HepG2 (cell line): ENCODE results near the gene CASKIN2. TPM values are rescaled to one million over a fixed set of nuclear protein-coding genes. Genes with fewer than 3 reads are reported as not detected.

Source experiments
- CC2D1A ChIP-seq: sonication (generic); formaldehyde crosslinking; IDR thresholded peaks from 2 replicates; pipeline ENCODE4 v1.8.1; 2023; ENCODE audit warnings: mild to moderate bottlenecking, missing genetic modification reagents
- CHCHD3 ChIP-seq: sonication (generic); formaldehyde crosslinking; IDR thresholded peaks from 2 replicates; pipeline ENCODE4 v1.8.0; 2022; ENCODE audit warnings: mild to moderate bottlenecking, missing genetic modification reagents, moderate library complexity
- ERF ChIP-seq: IDR thresholded peaks from 2 replicates; pipeline ENCODE4 v1.6.1; 2018; ENCODE audit warnings: missing biosample characterization, missing genetic modification reagents
- HDAC1 ChIP-seq: sonication (generic); formaldehyde crosslinking; IDR thresholded peaks from 2 replicates; pipeline ENCODE4 v1.5.1; 2020; ENCODE audit warnings: mild to moderate bottlenecking, missing genetic modification reagents
- NONO ChIP-seq, 2 experiments: fragments of 450-650 bp in 1 of 2; sonication (generic) in 1 of 2; formaldehyde crosslinking in 1 of 2; IDR thresholded peaks in 1 of 2; conservative IDR thresholded peaks in 1 of 2; 2 replicates each; pipeline versions ENCODE4 v1.6.1 to v1.8.0; 2017 to 2022; ENCODE audit warnings: mild to moderate bottlenecking in 1 of 2, missing genetic modification reagents in 1 of 2, moderate library complexity in 1 of 2
- ONECUT2 ChIP-seq: sonication (generic); formaldehyde crosslinking; IDR thresholded peaks from 2 replicates; pipeline ENCODE4 v1.4.0; 2020; ENCODE audit warnings: missing genetic modification reagents
- RARA ChIP-seq: IDR thresholded peaks from 2 replicates; pipeline ENCODE4 v1.6.1; 2016; ENCODE audit warnings: missing genetic modification reagents, missing compliant biosample characterization
- RBFOX2 ChIP-seq: fragments of 200-400 bp; formaldehyde crosslinking; IDR thresholded peaks from 2 replicates; pipeline ENCODE4 v1.6.1; 2017; ENCODE audit warnings: low read depth, mild to moderate bottlenecking, low read length
- REXO4 ChIP-seq: sonication (generic); formaldehyde crosslinking; IDR thresholded peaks from 2 replicates; pipeline ENCODE4 v1.8.0; 2022; ENCODE audit warnings: missing genetic modification reagents, mild to moderate bottlenecking, borderline replicate concordance
- RFXANK ChIP-seq: IDR thresholded peaks from 2 replicates; pipeline ENCODE4 v1.6.1; 2016
- SALL1 ChIP-seq: sonication (generic); formaldehyde crosslinking; IDR thresholded peaks from 2 replicates; pipeline ENCODE4 v1.8.0; 2022; ENCODE audit warnings: mild to moderate bottlenecking, missing genetic modification reagents
- TEAD2 ChIP-seq: sonication (generic); formaldehyde crosslinking; IDR thresholded peaks from 2 replicates; pipeline ENCODE4 v1.9.0; 2021; ENCODE audit warnings: missing genetic modification reagents
- ZBTB38 ChIP-seq: sonication (generic); formaldehyde crosslinking; IDR thresholded peaks from 2 replicates; pipeline ENCODE4 v1.5.1; 2020; ENCODE audit warnings: mild to moderate bottlenecking, missing genetic modification reagents
- ZFP62 ChIP-seq: sonication (generic); formaldehyde crosslinking; IDR thresholded peaks from 2 replicates; pipeline ENCODE4 v1.4.0; 2020; ENCODE audit warnings: missing genetic modification reagents
- ZKSCAN5 ChIP-seq: sonication (generic); formaldehyde crosslinking; IDR thresholded peaks from 2 replicates; pipeline ENCODE4 v1.5.1; 2020; ENCODE audit warnings: mild to moderate bottlenecking, missing genetic modification reagents
- ZNF160 ChIP-seq: sonication (generic); formaldehyde crosslinking; IDR thresholded peaks from 2 replicates; pipeline ENCODE4 v1.8.0; 2022; ENCODE audit warnings: mild to moderate bottlenecking, inconsistent platforms, missing genetic modification reagents
- ZNF264 ChIP-seq: sonication (generic); formaldehyde crosslinking; IDR thresholded peaks from 2 replicates; pipeline ENCODE4 v1.4.0; 2020; ENCODE audit warnings: missing genetic modification reagents
- ZNF607 ChIP-seq: sonication (generic); formaldehyde crosslinking; IDR thresholded peaks from 2 replicates; pipeline ENCODE4 v1.5.1; 2020; ENCODE audit warnings: missing genetic modification reagents, mild to moderate bottlenecking, borderline replicate concordance
- ZNF780A ChIP-seq: sonication (generic); formaldehyde crosslinking; IDR thresholded peaks from 2 replicates; pipeline ENCODE4 v1.8.0; 2022; ENCODE audit warnings: mild to moderate bottlenecking, missing genetic modification reagents, moderate library complexity
- polyA plus RNA-seq, 8 experiments: library from polyadenylated mRNA; depleted of rRNA in 3 of 8; stranded (reverse) in 7 of 8; unstranded in 1 of 8; fragments of >200 nt; fragmentation: Illumina TruSeq in 4 of 8; extraction: Trizol in 4 of 8; gene quantifications; 2 replicates each; pipeline versions ENCODE4 v1.2.1 to v1.2.3, GENCODE V29; 2011 to 2016; ENCODE audit warnings: low read depth in 4 of 8, missing spikeins in 1 of 8, mixed read lengths in 1 of 8; ENCODE audit not compliant: insufficient read depth in 1 of 8
- total RNA-seq, 5 experiments: library from RNA; depleted of rRNA; stranded (reverse); fragments of >200 nt; fragmentation: Illumina TruSeq; extraction: Trizol; gene quantifications; 2 replicates each; pipeline ENCODE4 v1.2.3, GENCODE V29; 2016; ENCODE audit warnings: low read depth in 1 of 5
- TF ChIP-seq, protein P1 (sequence below): IDR thresholded peaks from 2 replicates; pipeline ENCODE4 v1.6.1; 2016; ENCODE audit warnings: low read depth
- TF ChIP-seq, protein P2 (sequence below): sonication (generic); formaldehyde crosslinking; IDR thresholded peaks from 2 replicates; pipeline ENCODE4 v1.4.0; 2020; ENCODE audit warnings: missing genetic modification reagents
- TF ChIP-seq, protein P3 (sequence below): sonication (generic); formaldehyde crosslinking; IDR thresholded peaks from 2 replicates; pipeline ENCODE4 v1.9.0; 2022; ENCODE audit warnings: missing genetic modification reagents, mild to moderate bottlenecking, borderline replicate concordance

CASKIN2 gene
- total and polyA plus RNA-seq, 2 of the 13 experiments (the other 11 are each of a cell fraction or from before 2014, with no cell fraction given) = 5.2 to 7.8 TPM

DNA sequence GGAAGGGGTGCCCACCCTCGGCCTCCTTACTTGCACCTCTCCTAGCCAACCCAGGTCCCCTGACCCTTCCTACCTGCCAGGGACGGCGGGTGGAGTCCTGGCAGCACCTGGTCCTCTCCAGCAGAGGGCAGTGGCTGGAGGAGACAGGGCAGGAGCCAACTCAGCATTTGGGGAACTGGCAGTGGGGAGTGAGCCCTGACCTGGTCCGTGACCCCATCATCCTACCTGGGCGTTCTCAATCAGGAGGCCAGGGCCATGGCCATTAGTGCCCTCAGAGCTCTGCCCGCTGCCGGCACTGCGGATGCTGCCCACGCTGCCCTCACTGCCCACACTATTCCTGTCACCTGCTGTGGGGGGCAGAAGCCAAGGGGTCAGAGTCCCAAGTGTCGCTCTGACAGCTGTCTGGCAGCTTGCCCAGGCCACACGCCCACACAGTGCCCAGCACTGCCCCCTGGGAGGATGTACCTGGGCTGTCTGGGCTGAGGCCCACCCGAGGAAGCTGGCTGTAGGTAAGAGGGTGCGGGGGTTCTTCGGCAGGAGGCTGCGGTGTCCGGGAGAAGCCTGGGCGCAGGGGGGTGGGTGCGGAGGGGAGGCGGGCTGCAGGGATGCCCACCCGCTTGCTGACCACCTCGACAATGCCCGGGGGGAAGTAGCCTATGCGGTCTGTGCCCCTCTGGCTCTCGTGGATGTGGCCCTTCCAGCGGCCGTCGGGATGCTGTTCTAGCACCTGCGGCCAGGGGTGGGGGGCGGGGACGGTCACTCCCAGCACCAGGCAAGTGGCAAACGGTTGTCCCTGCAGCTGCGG, 10.8 kb downstream of the CASKIN2 start (continued):
- TF ChIP-seq RARA (CRISPR knock-in tag) = peak; percentile 39; the same call in 1 of the 2 replicates
- TF ChIP-seq, protein P1, sequence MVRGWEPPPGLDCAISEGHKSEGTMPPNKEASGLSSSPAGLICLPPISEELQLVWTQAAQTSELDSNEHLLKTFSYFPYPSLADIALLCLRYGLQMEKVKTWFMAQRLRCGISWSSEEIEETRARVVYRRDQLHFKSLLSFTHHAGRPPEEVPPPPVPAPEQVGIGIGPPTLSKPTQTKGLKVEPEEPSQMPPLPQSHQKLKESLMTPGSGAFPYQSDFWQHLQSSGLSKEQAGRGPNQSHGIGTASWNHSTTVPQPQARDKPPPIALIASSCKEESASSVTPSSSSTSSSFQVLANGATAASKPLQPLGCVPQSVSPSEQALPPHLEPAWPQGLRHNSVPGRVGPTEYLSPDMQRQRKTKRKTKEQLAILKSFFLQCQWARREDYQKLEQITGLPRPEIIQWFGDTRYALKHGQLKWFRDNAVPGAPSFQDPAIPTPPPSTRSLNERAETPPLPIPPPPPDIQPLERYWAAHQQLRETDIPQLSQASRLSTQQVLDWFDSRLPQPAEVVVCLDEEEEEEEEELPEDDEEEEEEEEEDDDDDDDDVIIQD (CRISPR knock-in tag) = peak; percentile 54; the same call in 1 of the 2 replicates
- no peak for TF ChIP-seq ZNF607 (CRISPR knock-in tag)
- no peak for TF ChIP-seq ONECUT2 (CRISPR knock-in tag)
- TF ChIP-seq NONO (IDR thresholded peaks at IDR 0.05) = no peak
- TF ChIP-seq NONO (CRISPR knock-in tag; conservative IDR thresholded peaks at IDR 0.05) = peak; percentile 20; the same call in 1 of the 2 replicates
- TF ChIP-seq ERF (CRISPR knock-in tag) = 0 out of 2 replicates have a peak, but pooled peaks have one; percentile 14
- no peak for TF ChIP-seq ZNF780A (CRISPR knock-in tag)
- TF ChIP-seq RFXANK = no peak
- TF ChIP-seq TEAD2 (CRISPR knock-in tag) = no peak
- TF ChIP-seq, protein P2, sequence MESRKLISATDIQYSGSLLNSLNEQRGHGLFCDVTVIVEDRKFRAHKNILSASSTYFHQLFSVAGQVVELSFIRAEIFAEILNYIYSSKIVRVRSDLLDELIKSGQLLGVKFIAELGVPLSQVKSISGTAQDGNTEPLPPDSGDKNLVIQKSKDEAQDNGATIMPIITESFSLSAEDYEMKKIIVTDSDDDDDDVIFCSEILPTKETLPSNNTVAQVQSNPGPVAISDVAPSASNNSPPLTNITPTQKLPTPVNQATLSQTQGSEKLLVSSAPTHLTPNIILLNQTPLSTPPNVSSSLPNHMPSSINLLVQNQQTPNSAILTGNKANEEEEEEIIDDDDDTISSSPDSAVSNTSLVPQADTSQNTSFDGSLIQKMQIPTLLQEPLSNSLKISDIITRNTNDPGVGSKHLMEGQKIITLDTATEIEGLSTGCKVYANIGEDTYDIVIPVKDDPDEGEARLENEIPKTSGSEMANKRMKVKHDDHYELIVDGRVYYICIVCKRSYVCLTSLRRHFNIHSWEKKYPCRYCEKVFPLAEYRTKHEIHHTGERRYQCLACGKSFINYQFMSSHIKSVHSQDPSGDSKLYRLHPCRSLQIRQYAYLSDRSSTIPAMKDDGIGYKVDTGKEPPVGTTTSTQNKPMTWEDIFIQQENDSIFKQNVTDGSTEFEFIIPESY (CRISPR knock-in tag) = peak; percentile 95
- 0 out of 2 replicates have a peak, but pooled peaks have one; percentile 24 for TF ChIP-seq HDAC1 (CRISPR knock-in tag)
- 0 out of 2 replicates have a peak, but pooled peaks have one; percentile 11 for TF ChIP-seq CHCHD3
- TF ChIP-seq SALL1 (CRISPR knock-in tag) = peak; percentile 50; the same call in 1 of the 2 replicates
- TF ChIP-seq REXO4 = 0 out of 2 replicates have a peak, but pooled peaks have one; percentile 28
- TF ChIP-seq ZKSCAN5 (CRISPR knock-in tag) = no peak
- TF ChIP-seq, protein P3, sequence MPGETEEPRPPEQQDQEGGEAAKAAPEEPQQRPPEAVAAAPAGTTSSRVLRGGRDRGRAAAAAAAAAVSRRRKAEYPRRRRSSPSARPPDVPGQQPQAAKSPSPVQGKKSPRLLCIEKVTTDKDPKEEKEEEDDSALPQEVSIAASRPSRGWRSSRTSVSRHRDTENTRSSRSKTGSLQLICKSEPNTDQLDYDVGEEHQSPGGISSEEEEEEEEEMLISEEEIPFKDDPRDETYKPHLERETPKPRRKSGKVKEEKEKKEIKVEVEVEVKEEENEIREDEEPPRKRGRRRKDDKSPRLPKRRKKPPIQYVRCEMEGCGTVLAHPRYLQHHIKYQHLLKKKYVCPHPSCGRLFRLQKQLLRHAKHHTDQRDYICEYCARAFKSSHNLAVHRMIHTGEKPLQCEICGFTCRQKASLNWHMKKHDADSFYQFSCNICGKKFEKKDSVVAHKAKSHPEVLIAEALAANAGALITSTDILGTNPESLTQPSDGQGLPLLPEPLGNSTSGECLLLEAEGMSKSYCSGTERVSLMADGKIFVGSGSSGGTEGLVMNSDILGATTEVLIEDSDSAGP (CRISPR knock-in tag) = peak; percentile 70; the same call in 1 of the 2 replicates
- no peak for TF ChIP-seq CC2D1A (CRISPR knock-in tag)
- TF ChIP-seq ZBTB38 (CRISPR knock-in tag) = peak; percentile 70
- TF ChIP-seq ZNF264 (CRISPR knock-in tag) = no peak
- TF ChIP-seq ZFP62 (CRISPR knock-in tag) = no peak
- TF ChIP-seq ZNF160 (CRISPR knock-in tag) = 0 out of 2 replicates have a peak, but pooled peaks have one; percentile 14
- peak; percentile 54 for TF ChIP-seq RBFOX2
